ENCODE data around the gene NPR3. TPM values are rescaled to one million over a fixed set of nuclear protein-coding genes. Genes with fewer than 3 reads are reported as not detected.

The NPR3 gene
- polyA plus RNA-seq, 1 donor (not counting 4 experiments of a cell fraction or from before 2014, with no cell fraction given): 0.12 TPM

DNA sequence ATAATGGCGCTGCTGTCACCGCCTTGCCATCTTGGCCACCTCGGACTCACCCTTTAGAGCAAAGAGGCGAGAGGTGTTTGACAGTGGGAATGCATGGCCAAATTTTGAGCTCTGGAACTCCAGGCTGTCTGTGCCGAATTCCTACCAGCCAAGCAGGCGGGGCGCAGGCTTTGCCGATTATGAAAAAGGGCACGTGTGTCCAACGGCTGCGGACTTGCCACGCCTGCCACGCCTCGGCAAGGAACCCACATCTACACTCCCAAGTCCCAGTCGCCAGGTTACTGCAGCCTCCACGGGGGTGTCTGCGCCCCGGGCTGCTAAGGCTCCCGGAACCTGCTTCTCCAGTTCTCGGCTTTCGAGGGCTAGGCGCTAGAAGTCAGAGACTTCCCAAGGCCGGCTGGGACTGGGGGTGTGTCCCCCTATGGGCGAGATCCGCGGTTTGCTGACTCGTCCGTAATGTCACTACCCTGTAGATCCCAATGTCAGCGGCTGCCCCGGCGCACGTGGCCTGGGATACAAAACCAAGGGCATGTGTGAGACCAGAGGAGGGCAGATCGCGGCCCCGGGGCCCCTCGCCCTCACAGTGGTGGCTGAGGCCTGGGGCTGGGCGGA lies 2.8 kb downstream of the NPR3 start:
- Histone ChIP-seq H2AFZ (ENCODE audit: control insufficient read depth, low read length) (peak overlapping the region; percentile 20), H3K79me2 (ENCODE audit: control insufficient read depth, insufficient read depth, low read length) (no peaks in the 10 kb centered on the region), H4K20me1 (ENCODE audit: control insufficient read depth, extremely low read depth, insufficient read depth, low read length) (no peaks in the 10 kb centered on the region), H3K4me1 (ENCODE audit: control insufficient read depth, extremely low read depth, insufficient read depth, low read length) (peaks cover 24% of the 10 kb centered on the region), H3K4me3 (ENCODE audit: control insufficient read depth in 2 of 3, extremely low read depth in 1 of 3, insufficient read depth in 2 of 3, low read depth in 1 of 3, low read length in 3 of 3) (peak overlapping the region in 2 of 3 experiments; percentile 40 to 62), H3K27me3 (ENCODE audit: control insufficient read depth, extremely low read depth, insufficient read depth, low read length) (peaks cover 34% of the 10 kb centered on the region), H3K9me1 (ENCODE audit: control insufficient read depth, extremely low read depth, insufficient read depth, low read length) (no peaks in the 10 kb centered on the region), H3K36me3 (ENCODE audit: control insufficient read depth in 2 of 2, extremely low read depth in 1 of 2, insufficient read depth in 2 of 2, low read length in 2 of 2) (no peaks in the 10 kb centered on the region), H3K9ac (ENCODE audit: control insufficient read depth, extremely low read depth, insufficient read depth, low read length) (no peak overlapping the region), H3K27ac (ENCODE audit: control insufficient read depth, insufficient read depth, low read length) (no peak overlapping the region), H3K9me3 (ENCODE audit: control insufficient read depth, low read depth, low read length) (no peaks in the 10 kb centered on the region), H3K4me2 (ENCODE audit: control insufficient read depth, extremely low read depth, insufficient read depth, low read depth, low read length) (peak overlapping the region; percentile 56)
- TF ChIP-seq CTCF (optimal IDR thresholded peaks at IDR 0.05 in 1 of 3, IDR thresholded peaks at IDR 0.05 in 1 of 3, conservative IDR thresholded peaks at IDR 0.05 in 1 of 3; ENCODE audit: extremely low read depth in 1 of 3, insufficient read depth in 2 of 3, low read length in 3 of 3): no peak
- TF ChIP-seq EZH2 (IDR thresholded peaks at IDR 0.05; ENCODE audit: low read length): no peak
- dilution Hi-C loops (cut with MboI; ENCODE audit: extremely low pct_ligation_motif_present, low sequenced_read_pairs): no loop called here
- FAIRE-seq (no peak), DNase-seq (ENCODE audit: low read depth, low spot score) (no peak)

DNA sequence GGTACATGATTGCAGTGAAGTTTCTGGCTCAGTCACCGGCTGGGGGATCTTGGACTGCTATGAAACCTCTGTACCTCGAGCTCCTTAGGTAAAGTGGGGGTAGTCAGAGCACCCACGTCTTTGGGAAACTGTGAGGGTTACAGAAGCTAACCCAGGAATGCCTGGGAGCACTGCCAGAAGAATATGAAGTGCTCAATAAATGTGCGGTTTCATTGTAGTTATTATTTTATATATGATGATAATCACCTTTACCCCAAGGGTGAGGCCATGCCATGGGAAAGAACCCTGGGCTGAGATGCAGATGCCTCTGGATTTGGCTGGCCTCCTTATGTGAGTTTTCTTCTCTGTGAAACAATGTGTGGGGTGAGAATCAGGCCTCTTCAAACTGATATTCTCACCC lies 3.7 kb downstream of the NPR3 start:
- Histone ChIP-seq H3K9me3 (ENCODE audit: control insufficient read depth, low read depth, low read length) (no peaks in the 10 kb centered on the region), H3K36me3 (ENCODE audit: control insufficient read depth in 2 of 2, extremely low read depth in 1 of 2, insufficient read depth in 2 of 2, low read length in 2 of 2) (no peaks in the 10 kb centered on the region), H4K20me1 (ENCODE audit: control insufficient read depth, extremely low read depth, insufficient read depth, low read length) (no peaks in the 10 kb centered on the region), H3K9ac (ENCODE audit: control insufficient read depth, extremely low read depth, insufficient read depth, low read length) (no peak overlapping the region), H3K79me2 (ENCODE audit: control insufficient read depth, insufficient read depth, low read length) (no peaks in the 10 kb centered on the region), H3K27me3 (ENCODE audit: control insufficient read depth, extremely low read depth, insufficient read depth, low read length) (peaks cover 34% of the 10 kb centered on the region), H3K4me3 (ENCODE audit: control insufficient read depth in 2 of 3, extremely low read depth in 1 of 3, insufficient read depth in 2 of 3, low read depth in 1 of 3, low read length in 3 of 3) (no peak overlapping the region), H3K9me1 (ENCODE audit: control insufficient read depth, extremely low read depth, insufficient read depth, low read length) (no peaks in the 10 kb centered on the region), H3K27ac (ENCODE audit: control insufficient read depth, insufficient read depth, low read length) (no peak overlapping the region), H2AFZ (ENCODE audit: control insufficient read depth, low read length) (no peak overlapping the region), H3K4me2 (ENCODE audit: control insufficient read depth, extremely low read depth, insufficient read depth, low read depth, low read length) (no peak overlapping the region), H3K4me1 (ENCODE audit: control insufficient read depth, extremely low read depth, insufficient read depth, low read length) (peaks cover 24% of the 10 kb centered on the region)
- dilution Hi-C loops (cut with MboI; ENCODE audit: extremely low pct_ligation_motif_present, low sequenced_read_pairs): no loop called here
- FAIRE-seq (no peak), DNase-seq (ENCODE audit: low read depth, low spot score) (no peak)
- TF ChIP-seq CTCF (optimal IDR thresholded peaks at IDR 0.05 in 1 of 3, IDR thresholded peaks at IDR 0.05 in 1 of 3, conservative IDR thresholded peaks at IDR 0.05 in 1 of 3; ENCODE audit: extremely low read depth in 1 of 3, insufficient read depth in 2 of 3, low read length in 3 of 3) (no peak), EZH2 (IDR thresholded peaks at IDR 0.05; ENCODE audit: low read length) (no peak)

Data from keratinocyte (primary cell).